Measurements from ENCODE around the gene FECH.

Gene FECH

GRCh38 chr18:57555134-57555533 lies 31.4 kb downstream of the FECH start:
- DNase-seq (ENCODE audit: extremely low spot score), result no peak
- POLR2A ChIA-PET, result no interaction called here
- TF ChIP-seq CTCF (IDR thresholded peaks at IDR 0.05; ENCODE audit: control extremely low read depth, extremely low read depth, low read depth, missing control alignments), result no peak
- CTCF ChIA-PET, result no interaction called here

GRCh38 chr18:57550510-57550909 lies 36.0 kb downstream of the FECH start:
- POLR2A ChIA-PET, result no interaction called here
- no peak for TF ChIP-seq CTCF (IDR thresholded peaks at IDR 0.05; ENCODE audit: control extremely low read depth, extremely low read depth, low read depth, missing control alignments)
- CTCF ChIA-PET, result interaction anchor here (1.0 kb wide), 1 partner anchor 11 kb away, joined by 3 read pairs; no protein-coding TSS in a partner anchor
- DNase-seq (ENCODE audit: extremely low spot score), result no peak

- no peak for TF ChIP-seq CTCF (IDR thresholded peaks at IDR 0.05; ENCODE audit: control extremely low read depth, extremely low read depth, low read depth, missing control alignments)
- DNase-seq (ENCODE audit: extremely low spot score), result no peak
- CTCF ChIA-PET, result interaction anchor here (2.5 kb wide), 1 partner anchor 15 kb away, joined by 10 read pairs; no protein-coding TSS in a partner anchor
- POLR2A ChIA-PET, result no interaction called here
Measured at GRCh38 chr18:57547260-57547659, 39.2 kb downstream of the FECH start.

DNA sequence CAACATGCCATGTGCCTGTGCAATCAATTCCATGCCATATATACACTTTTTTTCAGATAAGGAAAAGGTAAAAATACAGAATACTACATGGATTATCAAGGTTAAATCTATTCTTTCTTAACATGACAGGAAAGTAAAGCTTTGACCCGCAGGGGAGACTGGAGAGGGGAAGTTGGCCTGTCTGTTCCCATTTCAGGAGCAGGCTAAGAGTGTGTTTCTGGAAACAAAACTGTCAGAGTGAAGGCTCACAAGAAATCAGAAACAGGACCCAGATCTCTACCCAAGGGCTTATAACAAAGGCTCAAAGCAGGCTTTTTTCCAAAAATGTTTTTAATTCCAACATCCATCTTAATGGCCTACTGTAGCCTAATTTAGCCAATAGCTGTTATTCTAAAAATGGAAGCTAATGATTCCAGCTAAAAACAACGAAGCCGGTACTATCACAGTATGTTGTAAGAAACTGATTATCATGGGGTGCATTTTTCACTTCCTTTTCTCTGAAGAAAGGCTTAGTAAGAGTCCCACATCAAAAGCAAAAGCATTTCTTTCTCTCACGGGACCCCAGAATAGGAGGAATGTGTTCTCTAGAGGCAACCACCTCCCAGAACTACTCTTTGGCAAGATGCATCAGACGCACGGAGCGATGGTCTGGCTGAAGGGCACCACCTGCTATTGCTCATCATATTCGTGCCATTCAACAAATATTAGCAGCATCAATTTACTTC lies 41.4 kb downstream of the FECH start:
- TF ChIP-seq CTCF (IDR thresholded peaks at IDR 0.05; ENCODE audit: control extremely low read depth, extremely low read depth, low read depth, missing control alignments), result no peak
- ChIA-PET CTCF (interaction anchor here (1.0 to 2.5 kb wide), 3 partner anchors 9 to 17 kb away, joined by 3 to 10 read pairs (median 5); no protein-coding TSS in a partner anchor), POLR2A (no interaction called here)
- peak; percentile 43 for DNase-seq (ENCODE audit: extremely low spot score)

DNA sequence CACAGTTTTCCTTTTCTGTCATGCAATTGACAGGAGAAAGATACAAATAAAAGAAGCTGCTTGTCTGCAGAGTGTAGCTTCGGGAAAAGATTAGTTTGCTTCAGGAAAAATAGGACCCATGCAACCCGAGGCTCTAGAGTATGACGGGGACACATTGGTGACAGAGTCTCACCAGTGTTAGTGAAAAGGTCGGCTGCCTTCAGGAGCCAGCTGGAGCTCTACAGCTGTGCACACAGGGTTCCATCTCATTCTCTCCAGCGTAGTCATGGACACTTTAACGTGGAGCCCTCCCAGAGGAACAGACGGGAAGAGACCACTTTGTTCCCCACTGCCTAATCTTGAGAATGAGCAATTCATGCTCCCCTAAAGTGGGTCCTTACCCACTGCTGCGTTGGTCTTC lies 42.9 kb downstream of the FECH start:
- DNase-seq (ENCODE audit: extremely low spot score), result no peak
- ChIA-PET POLR2A (no interaction called here), CTCF (interaction anchor here (0.8 to 1.4 kb wide), 2 partner anchors 11 to 17 kb away, joined by 3 read pairs; no protein-coding TSS in a partner anchor)
- no peak for TF ChIP-seq CTCF (IDR thresholded peaks at IDR 0.05; ENCODE audit: control extremely low read depth, extremely low read depth, low read depth, missing control alignments)

DNA sequence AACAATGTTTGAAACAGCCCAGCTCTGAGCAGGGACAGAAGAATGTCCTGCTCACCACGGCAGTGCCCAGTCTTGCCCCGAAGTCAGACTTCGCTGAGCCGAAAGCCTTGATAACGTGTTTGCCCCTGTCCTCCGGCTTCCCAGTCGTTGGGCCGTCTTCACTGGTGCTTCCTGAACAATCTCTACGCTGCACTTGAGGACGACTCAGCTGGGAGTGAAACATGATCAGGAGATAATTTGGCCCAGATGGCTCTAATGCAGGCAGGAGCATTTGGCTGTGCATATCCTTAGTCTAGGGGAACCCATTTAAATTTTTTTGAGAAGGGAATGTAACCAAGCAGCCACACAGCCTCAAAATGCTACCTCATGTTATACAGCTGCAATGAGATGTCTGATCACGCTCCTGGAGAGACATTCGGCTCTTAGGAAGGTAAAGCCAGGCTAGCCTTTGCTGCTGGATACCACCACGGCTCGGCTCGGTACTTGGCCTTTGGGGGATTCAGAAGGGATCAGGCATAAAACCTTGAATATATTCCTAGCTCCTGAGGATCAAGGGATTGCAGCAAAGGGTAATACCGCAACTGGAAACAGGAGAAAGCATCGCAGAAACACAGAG lies 43.6 kb downstream of the FECH start:
- CTCF ChIA-PET, result interaction anchor here (0.8 to 1.4 kb wide), 3 partner anchors 10 to 17 kb away, joined by 3 read pairs; no protein-coding TSS in a partner anchor
- POLR2A ChIA-PET, result no interaction called here
- TF ChIP-seq CTCF (IDR thresholded peaks at IDR 0.05; ENCODE audit: control extremely low read depth, extremely low read depth, low read depth, missing control alignments), result no peak
- DNase-seq (ENCODE audit: extremely low spot score), result no peak

Data from GM10248 (cell line).